Heart left ventricle (tissue), 16 donors: ENCODE measurements around the gene REPIN1. TPM values are rescaled to one million over a fixed set of nuclear protein-coding genes. Genes with fewer than 3 reads are reported as not detected.

Experiments
- ATAC-seq, 4 donors: fragments of 200-7000 bp; cut with Tn5 transposase; one replicate each; pipeline ENCODE4 v1.9.1; 2020 to 2022; ENCODE audit warnings: moderate library complexity in 4 of 4, mild to moderate bottlenecking in 3 of 4, moderate number of reproducible peaks in 1 of 4
- DNase-seq, 5 donors: peaks; one replicate each; pipeline ENCODE4 v3.0.0-alpha.2; 2020
- H3K27ac ChIP-seq, 12 donors: fragments of 200-600 bp; sonication (generic) in 4 of 12; one replicate each; pipeline versions ENCODE4 v1.5.0 to v1.8.0; 2016 to 2022; ENCODE audit warnings: mild to moderate bottlenecking in 2 of 12
- H3K27me3 ChIP-seq, 9 donors: fragments of 200-600 bp; sonication (generic) in 2 of 9; one replicate each; pipeline versions ENCODE4 v1.5.1 to v1.8.0; 2016 to 2022; ENCODE audit warnings: mild to moderate bottlenecking in 3 of 9
- H3K36me3 ChIP-seq, 9 donors: fragments of 200-600 bp; sonication (generic) in 2 of 9; one replicate each; pipeline versions ENCODE4 v1.5.0 to v1.8.0; 2018 to 2022; ENCODE audit warnings: mild to moderate bottlenecking in 2 of 9
- H3K4me1 ChIP-seq, 12 donors: fragments of 200-600 bp; sonication (generic) in 4 of 12; one replicate each; pipeline versions ENCODE4 v1.5.0 to v1.8.0; 2016 to 2022; ENCODE audit warnings: mild to moderate bottlenecking in 3 of 12
- H3K4me3 ChIP-seq, 12 donors: fragments of 200-600 bp; sonication (generic) in 4 of 12; one replicate each; pipeline versions ENCODE4 v1.5.0 to v1.8.0; 2017 to 2022; ENCODE audit warnings: mild to moderate bottlenecking in 9 of 12, moderate library complexity in 4 of 12
- H3K9me3 ChIP-seq, 12 donors: fragments of 200-600 bp; sonication (generic) in 4 of 12; one replicate each; pipeline versions ENCODE4 v1.5.0 to v1.8.0; 2016 to 2022; ENCODE audit warnings: mild to moderate bottlenecking in 1 of 12
- CTCF ChIP-seq, 12 donors: fragments of 200-600 bp; sonication (generic) in 4 of 12; IDR thresholded peaks; one replicate each; pipeline versions ENCODE4 v1.5.0 to v1.8.0; 2018 to 2022; ENCODE audit warnings: antibody characterized with exemption in 12 of 12, mild to moderate bottlenecking in 5 of 12
- POLR2A ChIP-seq, 2 donors: fragments of 450-650 bp; IDR thresholded peaks; one replicate each; pipeline ENCODE4 v1.6.1; 2017; ENCODE audit warnings: antibody characterized with exemption in 2 of 2, mild to moderate bottlenecking in 2 of 2, moderate library complexity in 2 of 2
- WGBS, 4 donors: extraction: QIAGEN DNeasy Blood & Tissue Kit in 2 of 4; methylation state at CpG; one replicate each; pipeline versions ENCODE4 v1.1.5 to v1.1.7; 2013 to 2018; 5-methylcytosine and 5-hydroxymethylcytosine counted together
- intact Hi-C, 10 donors: fragments of 100-400 bp; cut with DNase I; formaldehyde crosslinking; loops; one replicate each; pipeline versions ENCODE4 v1.11.1 to v1.14.2; 2022
- polyA plus RNA-seq, 2 donors: library from polyadenylated mRNA; stranded (reverse); fragments of 200-250 nt; gene quantifications; one replicate each; pipeline ENCODE4 v1.2.3, GENCODE V29; 2013
- total RNA-seq, 9 donors: library from RNA; depleted of rRNA in 2 of 9; stranded (reverse); fragments of >200 nt in 2 of 9; fragmentation: NEBNext Ultra II Directional in 3 of 9; extraction: Animal tissue kit (Norgen Biotek cat#: 25700) in 3 of 9; gene quantifications; one replicate each; pipeline versions ENCODE4 v1.1.0 to v1.2.4, GENCODE V29; 2016 to 2023
- donor health status: ischemic (EF 13 %, LVEDD 7.1; RV severe dilation, severe dysfunction).
- donor health status: healthy with polysubstance abuse.
- donor health status: DM: no; HTN: yes; CAD: no.
- donor health status: DM: no; HTN: no; CAD: no.
- donor health status: ischemic (EF 25% LVEDD 6.9; RV normal size, moderate dysfunction).
- donor health status: ischemic (EF 25% LVEDD 5.7; RV mildly dilated, moderate dysfunction).
- donor health status: healthy.
- donor health status: DM: yes; HTN: yes; CAD: no.
- donor health status: ischemic (EF 35%, LVEDD 5.7; RV mildly dilated, moderate dysfunction).
- donor health status: nonischemic (EF 11% LVEDD 7.7; RV severe dilation, severe dysfunction).
- donor health status: DM: yes; HTN: yes; CAD: no.
- donor health status: PGD.
- donor health status: ischemic (EF 29% LVEDD 5.4; RV normal size, mild dysfunction).
- donor health status: nonischemic (EF 23%, LVEDD 6.1; RV moderate dilation, normal function).

REPIN1 gene
- total and polyA plus RNA-seq, 11 donors = 49.8 to 141 (median 98.4) TPM

- 84 to 97% (median 93%) methylated on average over 9 to 19 of the region's 19 CpGs for WGBS, 4 donors
- ATAC-seq = no peak
- Histone ChIP-seq H3K27ac (no peak overlapping the region), H3K4me1 (peaks cover 0 to 1% (median 0%) of the 10 kb centered on the region in 12 donors), H3K36me3 (peaks cover 0 to 5% (median 0%) of the 10 kb centered on the region in 9 donors), H3K27me3 (no peaks in the 10 kb centered on the region), H3K4me3 (no peak overlapping the region), H3K9me3 (no peaks in the 10 kb centered on the region)
- intact Hi-C loops = no loop called here
- DNase-seq = no peak
- TF ChIP-seq CTCF (IDR thresholded peaks at IDR 0.05) (no peak), POLR2A (IDR thresholded peaks at IDR 0.05) (no peak)
Measured at GRCh38 chr7:150330211-150330885, 38.3 kb upstream of the REPIN1 start.

- Histone ChIP-seq H3K27me3 (no peaks in the 10 kb centered on the region), H3K9me3 (no peaks in the 10 kb centered on the region), H3K27ac (no peak overlapping the region), H3K4me1 (peaks cover 0 to 6% (median 0%) of the 10 kb centered on the region in 12 donors), H3K36me3 (peaks cover 0 to 5% (median 0%) of the 10 kb centered on the region in 9 donors), H3K4me3 (no peak overlapping the region)
- DNase-seq (peak in 1 of 5 donors; percentile 54), ATAC-seq (no peak)
- 92 to 95% (median 94%) methylated on average over 18 of the region's 18 CpGs for WGBS, 4 donors
- intact Hi-C loops = no loop called here
- no peak for TF ChIP-seq POLR2A (IDR thresholded peaks at IDR 0.05)
- TF ChIP-seq CTCF (IDR thresholded peaks at IDR 0.05) = no peak
Measured at GRCh38 chr7:150332852-150333635, 35.6 kb upstream of the REPIN1 start.

- Histone ChIP-seq H3K36me3 (peaks cover 0 to 3% (median 0%) of the 10 kb centered on the region in 9 donors), H3K9me3 (no peaks in the 10 kb centered on the region), H3K4me1 (peaks cover 0 to 6% (median 0%) of the 10 kb centered on the region in 12 donors), H3K27me3 (no peaks in the 10 kb centered on the region), H3K27ac (no peak overlapping the region), H3K4me3 (no peak overlapping the region)
- intact Hi-C loops = no loop called here
- DNase-seq (no peak), ATAC-seq (no peak)
- no peak for TF ChIP-seq POLR2A (IDR thresholded peaks at IDR 0.05)
- TF ChIP-seq CTCF (IDR thresholded peaks at IDR 0.05) = no peak
- 93 to 97% (median 93%) methylated on average over 8 to 10 of the region's 10 CpGs for WGBS, 4 donors
Measured at GRCh38 chr7:150333659-150334058, 35.0 kb upstream of the REPIN1 start.

- WGBS, 4 donors = 86 to 93% (median 89%) methylated on average over 8 of the region's 8 CpGs
- Histone ChIP-seq H3K27me3 (no peaks in the 10 kb centered on the region), H3K36me3 (peaks cover 0 to 3% (median 0%) of the 10 kb centered on the region in 9 donors), H3K9me3 (no peaks in the 10 kb centered on the region), H3K4me1 (peaks cover 0 to 6% (median 0%) of the 10 kb centered on the region in 12 donors), H3K27ac (peak overlapping the region in 1 of 12 donors; percentile 64), H3K4me3 (no peak overlapping the region)
- intact Hi-C loops = no loop called here
- ATAC-seq (no peak), DNase-seq (no peak)
- no peak for TF ChIP-seq POLR2A (IDR thresholded peaks at IDR 0.05)
- TF ChIP-seq CTCF (IDR thresholded peaks at IDR 0.05) = no peak
Measured at GRCh38 chr7:150334108-150334507, 34.5 kb upstream of the REPIN1 start.
